ENCODE measurements around the gene LPP.
"Not testable (repeated sequence)": the region's sequence is repeated elsewhere in the genome, so short reads cannot be mapped to it uniquely, and the experiment has no call there.

The LPP gene

DNA sequence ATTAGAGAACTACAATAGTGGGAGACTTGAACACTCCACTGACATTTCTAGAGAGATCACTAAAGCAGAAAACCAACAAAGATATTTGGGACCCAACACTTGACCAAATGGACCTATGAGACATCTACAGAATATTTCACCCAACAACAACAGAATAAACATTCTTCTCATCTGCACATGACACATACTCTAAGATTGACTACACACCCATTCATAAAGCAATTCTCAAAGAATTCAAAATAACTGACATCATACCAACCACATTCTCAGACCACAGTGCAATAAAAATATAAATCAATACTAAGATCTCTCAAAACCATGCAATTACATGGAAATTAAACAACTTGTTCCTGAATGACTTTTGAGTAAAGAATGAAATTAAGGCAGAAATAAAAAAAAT, 473.7 kb downstream of the LPP start:
- peaks cover 4% of the 10 kb centered on the region for H3K9me3 ChIP-seq (ENCODE audit: control insufficient read depth, insufficient read depth, low read length)
- H3K36me3 ChIP-seq (ENCODE audit: insufficient read depth, low read length): no peaks in the 10 kb centered on the region
- no peak overlapping the region for H3K9ac ChIP-seq (ENCODE audit: low read depth, low read length)
- no peaks in the 10 kb centered on the region for H3K4me1 ChIP-seq (ENCODE audit: insufficient read depth, low read length)

GRCh38 chr3:188631291-188632010, 477.5 kb downstream of the LPP start:
- no peak overlapping the region for H3K9ac ChIP-seq (ENCODE audit: low read depth, low read length)
- no peaks in the 10 kb centered on the region for H3K36me3 ChIP-seq (ENCODE audit: insufficient read depth, low read length)
- H3K4me1 ChIP-seq (ENCODE audit: insufficient read depth, low read length): no peaks in the 10 kb centered on the region
- peaks cover 17% of the 10 kb centered on the region for H3K9me3 ChIP-seq (ENCODE audit: control insufficient read depth, insufficient read depth, low read length)

DNA sequence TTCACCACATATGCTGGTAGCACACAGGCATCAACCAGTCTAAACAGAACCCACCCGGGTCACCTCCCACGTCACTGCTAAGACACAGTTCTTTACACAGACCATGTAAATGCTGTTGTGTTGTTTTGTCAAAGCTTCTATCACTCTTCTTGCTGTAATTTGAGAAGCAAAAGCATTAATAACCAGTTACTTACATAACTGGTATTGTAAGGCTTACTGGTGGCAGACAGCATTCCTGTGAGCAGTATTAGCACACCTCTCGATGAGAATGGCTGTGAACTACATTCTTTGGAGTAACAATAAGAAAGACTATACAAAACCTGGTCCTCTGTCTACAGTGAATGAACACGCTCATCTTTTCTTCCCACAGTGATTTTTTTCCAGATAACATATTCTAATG, 479.2 kb downstream of the LPP start:
- H3K4me1 ChIP-seq (ENCODE audit: insufficient read depth, low read length): no peaks in the 10 kb centered on the region
- H3K36me3 ChIP-seq (ENCODE audit: insufficient read depth, low read length): no peaks in the 10 kb centered on the region
- no peak overlapping the region for H3K9ac ChIP-seq (ENCODE audit: low read depth, low read length)
- H3K9me3 ChIP-seq (ENCODE audit: control insufficient read depth, insufficient read depth, low read length): peaks cover 17% of the 10 kb centered on the region

DNA sequence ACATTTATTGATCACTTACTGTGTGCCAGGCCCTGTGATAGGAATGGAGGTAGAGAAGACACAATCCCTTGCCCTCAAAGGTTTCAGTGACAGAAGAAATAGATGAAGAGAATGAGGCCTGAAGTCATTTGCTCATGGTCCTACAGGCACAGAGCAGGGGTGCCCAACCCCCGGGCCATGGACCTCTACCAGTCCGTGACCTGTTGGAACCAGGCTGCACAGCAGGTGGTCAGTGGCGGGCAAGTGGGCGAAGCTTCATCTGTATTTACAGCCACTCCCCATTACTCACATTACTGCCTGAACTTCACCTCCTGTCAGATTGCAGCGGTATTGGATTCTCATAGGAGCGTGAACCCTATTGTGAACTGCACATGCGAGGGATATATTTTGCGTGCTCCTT, 480.3 kb downstream of the LPP start:
- Histone ChIP-seq H3K4me1 (ENCODE audit: insufficient read depth, low read length) (no peaks in the 10 kb centered on the region), H3K36me3 (ENCODE audit: insufficient read depth, low read length) (no peaks in the 10 kb centered on the region), H3K9me3 (ENCODE audit: control insufficient read depth, insufficient read depth, low read length) (peaks cover 17% of the 10 kb centered on the region), H3K9ac (ENCODE audit: low read depth, low read length) (no peak overlapping the region)

GRCh38 chr3:188635258-188636042, 481.5 kb downstream of the LPP start:
- H3K36me3 ChIP-seq (ENCODE audit: insufficient read depth, low read length): no peaks in the 10 kb centered on the region
- no peak overlapping the region for H3K9ac ChIP-seq (ENCODE audit: low read depth, low read length)
- peaks cover 13% of the 10 kb centered on the region for H3K9me3 ChIP-seq (ENCODE audit: control insufficient read depth, insufficient read depth, low read length)
- no peaks in the 10 kb centered on the region for H3K4me1 ChIP-seq (ENCODE audit: insufficient read depth, low read length)

- H3K9me3 ChIP-seq (ENCODE audit: control insufficient read depth, insufficient read depth, low read length): peaks cover 13% of the 10 kb centered on the region
- H3K36me3 ChIP-seq (ENCODE audit: insufficient read depth, low read length); H3K9ac ChIP-seq (ENCODE audit: low read depth, low read length); H3K4me1 ChIP-seq (ENCODE audit: insufficient read depth, low read length): not testable (repeated sequence)
These were observed 482.3 kb downstream of the LPP start for GRCh38 chr3:188636292-188636691.

DNA sequence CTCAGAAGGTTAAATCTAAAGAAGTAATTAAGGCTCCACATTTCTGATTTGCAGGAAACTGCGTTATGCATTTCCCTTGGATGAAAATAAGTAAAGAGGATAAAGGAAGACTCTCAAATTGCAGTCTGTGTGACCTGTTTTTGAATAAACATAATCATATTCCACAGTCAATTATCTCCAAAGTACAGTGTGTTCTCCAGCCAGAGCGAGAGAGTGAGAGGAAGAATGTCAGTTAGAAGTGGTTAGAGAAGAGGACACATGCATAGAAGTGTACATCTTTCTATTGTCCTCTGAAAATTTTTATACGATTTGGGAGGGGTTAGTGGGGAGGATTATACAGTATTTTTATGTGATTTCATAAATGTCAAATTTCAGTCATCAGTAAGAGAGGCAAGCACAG, 487.1 kb downstream of the LPP start:
- H3K9me3 ChIP-seq (ENCODE audit: control insufficient read depth, insufficient read depth, low read length): no peaks in the 10 kb centered on the region
- H3K36me3 ChIP-seq (ENCODE audit: insufficient read depth, low read length): no peaks in the 10 kb centered on the region
- H3K4me1 ChIP-seq (ENCODE audit: insufficient read depth, low read length): no peaks in the 10 kb centered on the region
- H3K9ac ChIP-seq (ENCODE audit: low read depth, low read length): no peak overlapping the region

DNA sequence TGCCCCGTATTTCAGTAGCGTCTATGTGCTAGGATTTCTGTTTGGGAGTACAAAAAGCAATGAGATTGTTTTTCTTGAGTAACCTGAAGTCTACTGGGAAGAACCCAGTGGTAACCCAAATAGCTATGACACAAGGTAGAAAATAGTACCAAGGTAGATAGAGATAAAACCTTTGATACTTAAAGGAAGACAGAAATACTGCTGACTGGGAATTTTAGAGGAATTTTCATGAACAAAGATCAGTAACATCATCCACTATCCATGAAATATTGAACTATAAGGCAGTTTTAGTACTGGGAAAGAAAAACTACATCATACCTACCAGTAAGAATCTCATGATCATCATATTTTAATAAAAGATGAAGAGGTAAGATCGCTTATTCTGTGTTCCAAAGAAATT, 489.8 kb downstream of the LPP start:
- H3K36me3 ChIP-seq (ENCODE audit: insufficient read depth, low read length): no peaks in the 10 kb centered on the region
- H3K9me3 ChIP-seq (ENCODE audit: control insufficient read depth, insufficient read depth, low read length): no peaks in the 10 kb centered on the region
- H3K4me1 ChIP-seq (ENCODE audit: insufficient read depth, low read length): no peaks in the 10 kb centered on the region
- no peak overlapping the region for H3K9ac ChIP-seq (ENCODE audit: low read depth, low read length)

DNA sequence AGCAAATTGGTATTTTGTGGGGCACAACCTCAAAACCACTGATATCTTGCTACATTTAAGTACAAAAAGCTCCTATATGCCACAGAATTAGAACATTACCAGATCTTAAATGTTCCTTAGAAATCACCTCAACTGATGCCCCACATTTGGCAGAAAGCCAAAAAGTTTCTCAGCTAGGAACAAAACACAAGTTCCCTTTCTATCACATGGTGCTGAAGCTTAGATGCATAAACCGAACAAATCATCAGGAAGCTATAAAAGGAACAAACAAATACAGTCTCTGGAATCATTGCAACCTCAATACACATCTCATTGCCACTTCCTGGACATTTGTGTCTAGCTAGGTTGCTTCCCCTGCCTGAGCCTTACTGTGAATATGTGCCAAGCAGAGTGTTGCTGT, 492.6 kb downstream of the LPP start:
- Histone ChIP-seq H3K4me1 (ENCODE audit: insufficient read depth, low read length) (no peaks in the 10 kb centered on the region), H3K9ac (ENCODE audit: low read depth, low read length) (no peak overlapping the region), H3K9me3 (ENCODE audit: control insufficient read depth, insufficient read depth, low read length) (no peaks in the 10 kb centered on the region), H3K36me3 (ENCODE audit: insufficient read depth, low read length) (no peaks in the 10 kb centered on the region)

DNA sequence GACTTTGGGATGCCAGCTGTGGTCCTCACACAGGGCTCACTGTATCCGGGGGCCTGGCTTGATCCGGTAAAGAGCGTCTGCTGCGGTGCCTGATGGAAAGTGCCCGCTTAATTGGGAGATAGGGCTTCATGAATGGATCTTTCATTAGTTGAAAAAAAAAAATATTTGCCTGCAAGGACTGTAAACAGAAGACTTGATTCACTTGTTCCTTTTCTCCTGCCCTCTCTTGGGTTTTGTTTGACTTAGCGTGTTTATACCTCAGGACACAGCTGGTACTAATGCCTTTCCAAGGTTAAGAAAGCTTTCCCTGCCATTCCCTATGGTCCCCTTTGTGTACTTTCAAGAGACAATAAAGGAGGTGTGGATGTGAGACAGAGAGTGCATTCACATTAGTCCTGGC, 493.3 kb downstream of the LPP start:
- H3K9me3 ChIP-seq (ENCODE audit: control insufficient read depth, insufficient read depth, low read length): no peaks in the 10 kb centered on the region
- H3K9ac ChIP-seq (ENCODE audit: low read depth, low read length): no peak overlapping the region
- no peaks in the 10 kb centered on the region for H3K4me1 ChIP-seq (ENCODE audit: insufficient read depth, low read length)
- H3K36me3 ChIP-seq (ENCODE audit: insufficient read depth, low read length): no peaks in the 10 kb centered on the region

- Histone ChIP-seq H3K36me3 (ENCODE audit: insufficient read depth, low read length) (no peaks in the 10 kb centered on the region), H3K4me1 (ENCODE audit: insufficient read depth, low read length) (no peaks in the 10 kb centered on the region), H3K9ac (ENCODE audit: low read depth, low read length) (no peak overlapping the region)
These were observed 495.6 kb downstream of the LPP start for GRCh38 chr3:188649521-188649920.

DNA sequence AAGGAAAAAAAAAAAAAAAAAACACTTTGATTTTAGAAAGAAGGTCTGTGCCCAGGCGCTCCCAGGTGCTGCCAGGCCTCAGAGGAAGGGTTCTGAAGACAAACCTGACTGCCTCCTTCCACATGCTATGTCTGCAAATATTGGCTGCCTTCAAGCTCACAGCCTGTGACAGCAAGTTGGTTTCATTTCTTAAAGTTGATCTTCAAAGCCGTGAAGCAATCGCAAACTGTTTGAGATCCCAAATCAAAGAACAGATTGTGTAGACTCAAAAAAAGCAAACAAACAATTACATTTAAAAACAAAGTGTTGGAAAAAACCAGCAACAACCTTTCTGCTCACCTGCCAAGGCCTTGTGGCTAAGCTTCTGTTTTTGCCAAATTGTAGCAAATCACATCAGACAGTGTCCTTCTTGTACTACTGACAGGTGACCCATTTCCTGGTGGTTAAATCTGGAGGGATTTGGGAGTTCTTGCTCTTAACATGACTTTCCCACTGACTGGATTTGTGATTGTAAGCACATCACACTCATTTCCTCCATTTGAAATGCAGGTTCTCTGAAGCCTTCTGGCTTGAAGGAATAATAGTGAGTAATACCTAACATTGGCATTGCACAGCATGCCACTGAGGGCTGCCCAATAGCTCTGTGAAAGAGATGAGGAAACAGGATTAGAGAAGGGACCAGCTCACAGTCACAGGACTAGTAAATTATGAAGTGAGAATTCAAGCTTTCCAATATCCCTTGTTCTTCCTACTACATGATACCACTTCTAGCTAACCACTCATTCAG, 502.4 kb downstream of the LPP start:
- H3K9me3 ChIP-seq (ENCODE audit: control insufficient read depth, insufficient read depth, low read length): no peaks in the 10 kb centered on the region
- H3K4me1 ChIP-seq (ENCODE audit: insufficient read depth, low read length): no peaks in the 10 kb centered on the region; the same call in 1 of the 2 replicates
- no peaks in the 10 kb centered on the region for H3K36me3 ChIP-seq (ENCODE audit: insufficient read depth, low read length)
- H3K9ac ChIP-seq (ENCODE audit: low read depth, low read length): no peak overlapping the region

More at GRCh38 chr3:188649521-188649920, 495.6 kb downstream of the LPP start:
- H3K9me3 ChIP-seq (ENCODE audit: control insufficient read depth, insufficient read depth, low read length): no peaks in the 10 kb centered on the region

GRCh38 chr3:188658606-188659005, 504.6 kb downstream of the LPP start:
- H3K9ac ChIP-seq (ENCODE audit: low read depth, low read length): no peak overlapping the region
- no peaks in the 10 kb centered on the region for H3K9me3 ChIP-seq (ENCODE audit: control insufficient read depth, insufficient read depth, low read length)
- H3K4me1 ChIP-seq (ENCODE audit: insufficient read depth, low read length): no peaks in the 10 kb centered on the region; the same call in 1 of the 2 replicates
- H3K36me3 ChIP-seq (ENCODE audit: insufficient read depth, low read length): no peaks in the 10 kb centered on the region

DNA sequence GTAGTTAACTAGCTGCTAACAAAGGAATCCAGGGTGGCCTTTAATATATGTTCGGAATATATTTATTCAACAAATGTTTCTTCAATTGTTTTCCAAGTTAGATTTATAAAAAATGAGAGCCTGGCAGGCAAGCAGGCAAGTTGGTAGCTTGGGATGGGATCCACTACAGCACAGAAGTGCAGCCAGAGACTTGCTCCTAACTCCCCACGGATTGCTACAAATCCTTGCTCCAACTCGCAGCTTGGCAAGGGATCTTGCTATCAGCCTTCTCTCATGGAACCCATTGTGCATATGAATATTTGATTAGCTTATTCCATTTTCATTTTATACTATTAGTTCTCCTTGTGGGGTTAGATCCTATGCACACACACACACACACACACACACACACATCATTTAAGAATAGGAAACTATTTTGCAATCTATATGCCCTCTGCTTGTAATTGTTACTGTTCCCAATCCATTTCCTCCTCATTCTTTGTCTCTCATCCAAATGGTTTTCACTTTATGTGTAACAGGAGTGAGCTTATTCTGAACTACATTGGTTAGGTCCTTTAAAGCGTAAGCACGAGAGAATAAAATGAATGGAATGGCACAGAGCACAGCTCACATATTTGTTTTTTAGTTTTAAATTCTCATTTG, 505.6 kb downstream of the LPP start:
- no peaks in the 10 kb centered on the region for H3K9me3 ChIP-seq (ENCODE audit: control insufficient read depth, insufficient read depth, low read length)
- H3K36me3 ChIP-seq (ENCODE audit: insufficient read depth, low read length): no peaks in the 10 kb centered on the region
- no peaks in the 10 kb centered on the region; the same call in 1 of the 2 replicates for H3K4me1 ChIP-seq (ENCODE audit: insufficient read depth, low read length)
- no peak overlapping the region for H3K9ac ChIP-seq (ENCODE audit: low read depth, low read length)
